GM19463 (cell line): ENCODE data around the gene KDM8.

Experiments
- ATAC-seq: cut with Tn5 transposase; IDR thresholded peaks from one replicate; pipeline ENCODE4 v1.9.1; 2021; ENCODE audit warnings: mild to moderate bottlenecking, moderate library complexity; ENCODE audit not compliant: unreplicated experiment

KDM8 gene

GRCh38 chr16:27214084-27214961, 11.0 kb downstream of the KDM8 start:
- no peak for ATAC-seq

- no peak for ATAC-seq
Measured at GRCh38 chr16:27215660-27216059, 12.3 kb downstream of the KDM8 start.

- no peak for ATAC-seq
Measured at GRCh38 chr16:27216297-27216885, 13.1 kb downstream of the KDM8 start.

- no peak for ATAC-seq
Measured at GRCh38 chr16:27217256-27217655, 13.9 kb downstream of the KDM8 start.

GRCh38 chr16:27218756-27219155, 15.4 kb downstream of the KDM8 start:
- no peak for ATAC-seq

- ATAC-seq: no peak
Measured at GRCh38 chr16:27219161-27219560, 15.8 kb downstream of the KDM8 start.

GRCh38 chr16:27220120-27220519, 16.8 kb downstream of the KDM8 start:
- no peak for ATAC-seq

GRCh38 chr16:27220527-27220926, 17.2 kb downstream of the KDM8 start:
- no peak for ATAC-seq

- ATAC-seq: no peak
Measured at GRCh38 chr16:27220991-27221390, 17.7 kb downstream of the KDM8 start.

GRCh38 chr16:27221576-27222248, 18.4 kb downstream of the KDM8 start:
- ATAC-seq: no peak

- ATAC-seq: no peak
Measured at GRCh38 chr16:27222249-27223225, 19.2 kb downstream of the KDM8 start.

- no peak for ATAC-seq
Measured at GRCh38 chr16:27223226-27223610, 19.9 kb downstream of the KDM8 start.

- no peak for ATAC-seq
Measured at GRCh38 chr16:27223701-27224100, 20.4 kb downstream of the KDM8 start.

GRCh38 chr16:27224271-27224737, 21.0 kb downstream of the KDM8 start:
- no peak for ATAC-seq

- ATAC-seq: no peak
Measured at GRCh38 chr16:27224741-27225300, 21.5 kb downstream of the KDM8 start.

- ATAC-seq: no peak
Measured at GRCh38 chr16:27225536-27226360, 22.4 kb downstream of the KDM8 start.

- no peak for ATAC-seq
Measured at GRCh38 chr16:27226476-27226875, 23.1 kb downstream of the KDM8 start.

GRCh38 chr16:27226976-27227705, 23.8 kb downstream of the KDM8 start:
- ATAC-seq: no peak

GRCh38 chr16:27228045-27228444, 24.7 kb downstream of the KDM8 start:
- no peak for ATAC-seq
